Upper lobe of right lung (tissue), 1 donor: ENCODE results near the gene TEAD2. TPM values are rescaled to one million over a fixed set of nuclear protein-coding genes. Genes with fewer than 3 reads are reported as not detected.

ENCODE experiments used
- ATAC-seq: fragments of 200-7000 bp; cut with Tn5 transposase; one replicate; pipeline ENCODE4 v1.9.1; 2020; ENCODE audit warnings: mild to moderate bottlenecking, moderate library complexity
- DNase-seq: peaks from one replicate; pipeline ENCODE4 v3.0.0-alpha.2; 2020
- H3K27ac ChIP-seq: fragments of 200-600 bp; one replicate; pipeline ENCODE4 v1.8.0; 2022
- H3K27me3 ChIP-seq: fragments of 200-600 bp; one replicate; pipeline ENCODE4 v1.8.0; 2022; ENCODE audit warnings: mild to moderate bottlenecking
- H3K36me3 ChIP-seq: fragments of 200-600 bp; one replicate; pipeline ENCODE4 v1.8.0; 2022
- H3K4me1 ChIP-seq: fragments of 200-600 bp; one replicate; pipeline ENCODE4 v1.8.0; 2022
- H3K4me3 ChIP-seq: fragments of 200-600 bp; one replicate; pipeline ENCODE4 v1.8.0; 2022; ENCODE audit warnings: mild to moderate bottlenecking
- H3K9me3 ChIP-seq: fragments of 200-600 bp; one replicate; pipeline ENCODE4 v1.8.0; 2022
- intact Hi-C: fragments of 100-400 bp; cut with DNase I; formaldehyde crosslinking; loops from one replicate; pipeline ENCODE4 v1.11.0; 2022
- total RNA-seq: library from RNA; stranded (reverse); fragmentation: NEBNext Ultra II Directional; extraction: Animal tissue kit (Norgen Biotek cat#: 25700); gene quantifications from one replicate; pipeline ENCODE4 v1.2.1, GENCODE V29; 2021
- TF ChIP-seq, protein P1 (sequence below): fragments of 200-600 bp; IDR thresholded peaks from one replicate; pipeline ENCODE4 v1.8.0; 2022; ENCODE audit warnings: antibody characterized with exemption
- donor health status: DM: no; HTN: yes; CAD: no; lungs with severe emphysema.

The TEAD2 gene
- total RNA-seq, 1 donor from 2014 or later, result 36.4 TPM

DNA sequence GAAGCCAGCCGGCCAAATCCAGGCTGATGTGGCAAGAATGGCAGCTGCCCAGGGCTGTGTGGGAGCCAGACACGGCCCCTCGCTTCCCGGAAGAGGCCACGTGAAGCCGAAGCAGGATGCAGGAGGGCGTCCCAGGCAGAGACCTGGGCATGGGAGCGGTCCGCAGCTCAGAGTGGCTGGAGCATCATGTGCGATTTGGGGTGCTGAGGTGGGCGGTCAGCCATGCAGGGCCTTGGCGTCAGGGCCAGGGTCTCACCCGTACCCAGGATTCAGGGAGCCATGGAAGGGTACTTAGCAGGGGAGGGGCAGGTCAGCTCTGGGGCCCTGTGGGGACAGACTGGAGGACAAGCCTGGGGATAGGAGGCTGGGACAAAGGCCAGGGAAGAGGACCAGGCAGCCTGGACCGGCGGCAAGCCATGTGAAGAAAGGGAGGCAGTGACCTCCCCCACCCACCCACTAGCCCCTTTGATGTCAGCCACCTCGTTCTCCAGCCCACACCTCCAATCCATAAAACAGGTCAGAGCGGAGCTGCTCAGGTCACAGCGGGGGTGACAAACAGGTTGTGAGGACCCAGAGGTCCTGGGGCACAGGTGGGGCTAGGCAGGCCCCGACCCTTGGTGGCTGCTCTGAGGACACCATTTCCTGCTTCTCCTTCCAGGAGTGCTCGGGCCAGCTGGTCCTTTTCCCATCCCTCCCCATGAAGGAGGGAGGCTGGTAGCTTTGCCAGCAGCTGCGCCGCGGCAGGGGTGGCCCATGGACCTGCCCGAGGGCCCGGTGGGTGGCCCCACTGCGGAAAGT lies 28.1 kb upstream of the TEAD2 start:
- TF ChIP-seq, protein P1, sequence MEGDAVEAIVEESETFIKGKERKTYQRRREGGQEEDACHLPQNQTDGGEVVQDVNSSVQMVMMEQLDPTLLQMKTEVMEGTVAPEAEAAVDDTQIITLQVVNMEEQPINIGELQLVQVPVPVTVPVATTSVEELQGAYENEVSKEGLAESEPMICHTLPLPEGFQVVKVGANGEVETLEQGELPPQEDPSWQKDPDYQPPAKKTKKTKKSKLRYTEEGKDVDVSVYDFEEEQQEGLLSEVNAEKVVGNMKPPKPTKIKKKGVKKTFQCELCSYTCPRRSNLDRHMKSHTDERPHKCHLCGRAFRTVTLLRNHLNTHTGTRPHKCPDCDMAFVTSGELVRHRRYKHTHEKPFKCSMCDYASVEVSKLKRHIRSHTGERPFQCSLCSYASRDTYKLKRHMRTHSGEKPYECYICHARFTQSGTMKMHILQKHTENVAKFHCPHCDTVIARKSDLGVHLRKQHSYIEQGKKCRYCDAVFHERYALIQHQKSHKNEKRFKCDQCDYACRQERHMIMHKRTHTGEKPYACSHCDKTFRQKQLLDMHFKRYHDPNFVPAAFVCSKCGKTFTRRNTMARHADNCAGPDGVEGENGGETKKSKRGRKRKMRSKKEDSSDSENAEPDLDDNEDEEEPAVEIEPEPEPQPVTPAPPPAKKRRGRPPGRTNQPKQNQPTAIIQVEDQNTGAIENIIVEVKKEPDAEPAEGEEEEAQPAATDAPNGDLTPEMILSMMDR, result no peak
- Histone ChIP-seq H3K27ac (no peak overlapping the region), H3K27me3 (peaks cover 2% of the 10 kb centered on the region), H3K4me3 (no peak overlapping the region), H3K36me3 (no peaks in the 10 kb centered on the region), H3K4me1 (no peaks in the 10 kb centered on the region), H3K9me3 (no peaks in the 10 kb centered on the region)
- ATAC-seq (no peak), DNase-seq (no peak)
- intact Hi-C loops, result loop anchor here (5.0 kb wide), 1 partner anchor 52 kb away; the partner anchor contains the start of gene SLC17A7

DNA sequence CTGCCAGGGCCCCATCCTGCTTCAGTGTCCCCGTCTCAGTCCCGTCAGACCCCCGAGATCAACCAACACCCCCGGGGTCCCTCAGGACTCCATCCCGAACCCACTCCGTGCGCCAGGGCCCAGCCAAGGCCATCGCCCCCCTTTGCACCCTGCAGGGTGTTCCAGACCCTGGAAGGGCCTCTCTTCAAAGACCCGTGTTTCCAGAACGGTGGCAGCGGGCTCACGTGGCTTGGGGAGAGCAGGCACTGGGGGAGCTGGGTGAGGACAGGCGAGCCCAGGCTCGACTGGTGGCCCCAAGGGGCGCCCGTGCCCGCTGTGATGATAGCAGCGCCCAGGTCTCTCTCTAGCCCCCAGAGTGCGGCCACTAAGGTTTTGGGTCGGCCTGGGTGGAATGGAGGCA lies 27.2 kb upstream of the TEAD2 start:
- intact Hi-C loops, result no loop called here
- no peaks in the 10 kb centered on the region for H3K9me3 ChIP-seq
- ATAC-seq (no peak), DNase-seq (no peak)
- no peak overlapping the region for H3K4me3 ChIP-seq
- no peak overlapping the region for H3K27ac ChIP-seq
- H3K27me3 ChIP-seq, result peaks cover 9% of the 10 kb centered on the region
- no peaks in the 10 kb centered on the region for H3K36me3 ChIP-seq
- no peaks in the 10 kb centered on the region for H3K4me1 ChIP-seq
- TF ChIP-seq, protein P1, result no peak

DNA sequence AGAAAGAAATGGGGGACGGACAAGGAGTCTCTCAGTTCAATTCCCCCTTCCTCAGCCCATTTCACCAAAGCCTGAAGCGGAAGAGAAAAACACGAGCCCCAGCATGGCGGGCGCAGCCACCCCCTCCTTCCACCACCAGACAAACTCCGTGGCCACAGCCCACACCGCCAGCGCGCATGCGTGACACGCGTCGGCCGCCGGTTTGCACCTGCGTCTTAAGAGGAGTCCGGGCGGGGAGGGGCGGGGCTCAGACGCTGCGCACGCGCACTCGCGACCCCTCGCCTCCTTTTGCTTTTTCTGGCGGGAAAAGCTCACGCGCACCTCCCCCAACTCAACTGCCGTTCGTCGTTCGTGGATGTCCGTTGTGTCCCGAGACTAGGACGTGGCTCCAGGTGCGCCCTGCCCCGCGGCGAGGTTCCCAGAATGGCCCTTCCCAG lies 25.7 kb upstream of the TEAD2 start, which contains the start of gene KASH5:
Gene KASH5 (plus strand): TSS at position 314 of the 437 bp plus-strand sequence. CDS start 2,635 bp downstream, outside the sequence.
- Histone ChIP-seq H3K4me3 (peak within 1 kb of the TSS; percentile 31), H3K27me3 (peaks cover 9% of the 10 kb centered on the region), H3K36me3 (no peaks in the 10 kb centered on the region)

DNA sequence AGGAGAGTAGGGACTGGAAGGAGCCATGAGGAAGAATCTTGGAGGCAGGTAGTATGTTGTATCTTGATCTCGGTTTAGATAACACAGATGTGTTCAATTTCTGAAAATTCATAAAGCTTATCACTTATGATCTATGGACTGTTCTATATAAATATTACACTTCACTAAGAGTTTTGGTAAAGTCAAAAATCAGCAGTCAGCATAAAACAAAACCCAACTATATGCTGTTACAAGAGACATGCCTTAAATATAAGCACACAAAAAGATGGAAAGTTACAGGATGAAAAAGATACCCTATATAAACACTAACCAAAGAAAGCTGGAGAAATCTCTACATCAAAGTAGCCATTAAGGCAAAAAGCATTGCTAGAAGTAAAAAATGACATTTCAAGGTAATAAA lies 21.4 kb upstream of the TEAD2 start:
- intact Hi-C loops, result no loop called here
- no peak overlapping the region for H3K4me3 ChIP-seq
- peaks cover 7% of the 10 kb centered on the region for H3K9me3 ChIP-seq
- no peak overlapping the region for H3K27ac ChIP-seq
- DNase-seq, result no peak
- TF ChIP-seq, protein P1, result no peak
- ATAC-seq, result no peak
- no peaks in the 10 kb centered on the region for H3K4me1 ChIP-seq
- H3K27me3 ChIP-seq, result peaks cover 9% of the 10 kb centered on the region
- H3K36me3 ChIP-seq, result no peaks in the 10 kb centered on the region

More for the DNA sequence above, 25.7 kb upstream of the TEAD2 start, which contains the start of gene KASH5:
- peak; percentile 84 for ATAC-seq
- intact Hi-C loops, result no loop called here
- Histone ChIP-seq H3K27ac (no peak within 1 kb of the TSS), H3K9me3 (no peaks in the 10 kb centered on the region), H3K4me1 (no peaks in the 10 kb centered on the region)
- DNase-seq, result peak; percentile 92
- TF ChIP-seq, protein P1, result no peak

DNA sequence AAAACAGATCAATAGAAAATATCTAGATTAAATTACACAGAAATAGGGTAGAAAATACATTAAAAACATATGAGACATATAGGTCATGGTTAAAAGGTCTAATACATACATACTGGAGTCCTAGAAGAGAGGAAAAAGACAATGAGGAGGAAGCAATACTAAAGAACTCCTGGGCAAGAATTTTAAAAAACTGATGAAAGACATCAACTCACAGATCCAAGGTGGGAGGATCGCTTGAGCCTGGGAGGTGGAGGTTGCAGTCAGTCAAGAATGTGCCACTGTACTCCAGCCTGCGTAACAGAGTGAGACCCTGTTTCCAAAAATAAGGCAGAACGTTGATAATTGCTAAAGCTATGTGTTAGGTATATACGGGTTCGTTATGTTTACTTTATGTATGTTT lies 20.4 kb upstream of the TEAD2 start:
- DNase-seq (no peak), ATAC-seq (no peak)
- TF ChIP-seq, protein P1, result no peak
- Histone ChIP-seq H3K9me3 (peaks cover 7% of the 10 kb centered on the region), H3K4me1 (no peaks in the 10 kb centered on the region), H3K27me3 (peaks cover 9% of the 10 kb centered on the region), H3K36me3 (no peaks in the 10 kb centered on the region), H3K4me3 (no peak overlapping the region), H3K27ac (no peak overlapping the region)
- intact Hi-C loops, result no loop called here
